Measurements from ENCODE around the gene CBR4.

DNA sequence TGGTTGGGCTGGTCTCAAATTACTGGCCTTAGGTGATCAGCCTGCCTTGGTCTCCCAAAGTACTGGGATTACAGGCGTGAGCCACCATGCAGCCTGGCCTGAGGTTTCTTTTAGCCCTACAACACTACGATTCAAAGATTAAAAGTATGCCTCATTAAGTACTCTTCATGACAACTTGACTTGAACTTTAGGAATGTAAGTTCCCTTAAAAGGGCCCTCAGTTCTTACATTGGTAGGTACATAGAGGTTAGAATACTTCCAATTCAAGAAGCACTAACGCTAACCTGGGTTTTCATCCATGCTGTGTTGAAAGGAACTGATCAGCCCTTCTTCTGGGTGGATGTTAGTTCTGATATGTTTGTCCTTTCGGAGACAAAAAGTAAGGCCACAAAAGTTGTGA lies 15.1 kb downstream of the CBR4 start:
- TF ChIP-seq, protein P1, sequence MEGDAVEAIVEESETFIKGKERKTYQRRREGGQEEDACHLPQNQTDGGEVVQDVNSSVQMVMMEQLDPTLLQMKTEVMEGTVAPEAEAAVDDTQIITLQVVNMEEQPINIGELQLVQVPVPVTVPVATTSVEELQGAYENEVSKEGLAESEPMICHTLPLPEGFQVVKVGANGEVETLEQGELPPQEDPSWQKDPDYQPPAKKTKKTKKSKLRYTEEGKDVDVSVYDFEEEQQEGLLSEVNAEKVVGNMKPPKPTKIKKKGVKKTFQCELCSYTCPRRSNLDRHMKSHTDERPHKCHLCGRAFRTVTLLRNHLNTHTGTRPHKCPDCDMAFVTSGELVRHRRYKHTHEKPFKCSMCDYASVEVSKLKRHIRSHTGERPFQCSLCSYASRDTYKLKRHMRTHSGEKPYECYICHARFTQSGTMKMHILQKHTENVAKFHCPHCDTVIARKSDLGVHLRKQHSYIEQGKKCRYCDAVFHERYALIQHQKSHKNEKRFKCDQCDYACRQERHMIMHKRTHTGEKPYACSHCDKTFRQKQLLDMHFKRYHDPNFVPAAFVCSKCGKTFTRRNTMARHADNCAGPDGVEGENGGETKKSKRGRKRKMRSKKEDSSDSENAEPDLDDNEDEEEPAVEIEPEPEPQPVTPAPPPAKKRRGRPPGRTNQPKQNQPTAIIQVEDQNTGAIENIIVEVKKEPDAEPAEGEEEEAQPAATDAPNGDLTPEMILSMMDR (IDR thresholded peaks at IDR 0.05 in 8 of 11, conservative IDR thresholded peaks at IDR 0.05 in 3 of 11): no peak
- no peak for TF ChIP-seq POLR2AphosphoS5 (IDR thresholded peaks at IDR 0.05)

Measured in spleen (tissue), 7 donors.